Left ventricle myocardium superior (tissue), 1 donor: ENCODE measurements around the gene BCL3. TPM values are rescaled to one million over a fixed set of nuclear protein-coding genes. Genes with fewer than 3 reads are reported as not detected.
A peak's percentile ranks its signal among the peaks of the same experiment; 100 is the strongest.

Experiments used
- ATAC-seq: fragments of 200-7000 bp; cut with Tn5 transposase; one replicate; pipeline ENCODE4 v1.9.1; 2020; ENCODE audit warnings: mild to moderate bottlenecking, moderate library complexity
- DNase-seq: peaks from one replicate; pipeline ENCODE4 v3.0.0-alpha.2; 2020
- intact Hi-C: fragments of 100-400 bp; cut with micrococcal nuclease; formaldehyde crosslinking; loops from one replicate; pipeline ENCODE4 v1.11.0; 2022
- total RNA-seq: library from RNA; stranded (reverse); fragmentation: NEBNext Ultra II Directional; extraction: Animal tissue kit (Norgen Biotek cat#: 25700); gene quantifications from one replicate; pipeline ENCODE4 v1.2.1, GENCODE V29; 2021
- donor health status: DM: no; HTN: yes; CAD: no; lungs with severe emphysema.

Gene BCL3
- total RNA-seq, 1 donor from 2014 or later, result 14.5 TPM

- no peak for ATAC-seq
- intact Hi-C loops, result no loop called here
- no peak for DNase-seq
Measured at GRCh38 chr19:44738136-44738535, 10.4 kb upstream of the BCL3 start.

DNA sequence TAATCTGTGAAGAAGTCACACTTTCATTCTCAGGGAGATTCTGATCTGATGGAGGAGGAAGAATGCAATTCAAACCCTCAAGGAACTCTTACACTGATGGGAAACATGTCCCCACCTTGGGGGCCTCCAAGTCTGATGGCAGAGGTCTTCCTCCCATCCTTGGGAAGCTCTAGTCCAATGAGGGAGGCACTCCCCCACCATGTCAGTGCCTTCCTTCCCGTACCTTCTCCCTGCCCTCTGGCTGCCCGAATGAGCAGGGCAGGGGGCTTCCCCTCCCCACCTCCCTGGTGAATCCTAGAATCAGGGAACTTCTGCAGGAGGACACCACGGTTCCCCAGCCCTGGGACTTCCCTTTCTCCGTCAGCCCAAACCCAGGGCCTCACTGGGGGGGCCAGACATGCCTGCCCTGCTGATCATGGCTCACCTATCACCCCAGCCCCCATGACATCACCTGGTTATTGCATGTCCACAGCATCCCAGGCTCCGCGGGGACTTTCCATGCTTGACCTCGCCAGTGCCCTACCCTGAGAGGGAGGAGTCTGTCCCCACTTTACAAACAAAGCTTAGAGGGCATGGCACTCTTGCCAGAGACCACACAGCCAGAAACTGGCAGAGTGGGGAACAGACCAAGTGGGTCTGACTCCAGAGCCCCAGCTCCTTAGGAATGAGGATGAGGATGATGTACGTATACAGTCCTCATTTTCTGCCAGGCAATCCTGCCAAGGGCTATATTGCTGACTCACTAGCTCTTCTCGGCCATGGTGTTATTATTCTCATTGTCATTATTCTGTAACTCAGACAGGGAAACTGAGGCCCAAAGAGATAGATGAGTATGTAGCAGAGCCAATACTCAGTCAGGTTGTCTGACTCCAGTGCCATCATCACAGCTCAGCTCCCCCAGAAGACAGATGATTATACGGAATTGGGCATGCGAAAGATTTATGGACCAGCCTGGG is 9.6 kb upstream of the BCL3 start:
- ATAC-seq (no peak), DNase-seq (no peak)
- intact Hi-C loops, result no loop called here

- DNase-seq, result no peak
Measured at GRCh38 chr19:44740351-44740824, 8.1 kb upstream of the BCL3 start.

GRCh38 chr19:44741258-44741731 is 7.2 kb upstream of the BCL3 start:
- DNase-seq, result no peak
- no peak for ATAC-seq

More at GRCh38 chr19:44740351-44740824, 8.1 kb upstream of the BCL3 start:
- intact Hi-C loops, result no loop called here
- ATAC-seq, result no peak

GRCh38 chr19:44741841-44742329 is 6.6 kb upstream of the BCL3 start:
- DNase-seq (peak; percentile 99), ATAC-seq (peak; percentile 94)
- intact Hi-C loops, result no loop called here

More at GRCh38 chr19:44741258-44741731, 7.2 kb upstream of the BCL3 start:
- intact Hi-C loops, result no loop called here

- ATAC-seq (no peak), DNase-seq (peak; percentile 42)
- intact Hi-C loops, result no loop called here
Measured at GRCh38 chr19:44742330-44743061, 6.0 kb upstream of the BCL3 start.

DNA sequence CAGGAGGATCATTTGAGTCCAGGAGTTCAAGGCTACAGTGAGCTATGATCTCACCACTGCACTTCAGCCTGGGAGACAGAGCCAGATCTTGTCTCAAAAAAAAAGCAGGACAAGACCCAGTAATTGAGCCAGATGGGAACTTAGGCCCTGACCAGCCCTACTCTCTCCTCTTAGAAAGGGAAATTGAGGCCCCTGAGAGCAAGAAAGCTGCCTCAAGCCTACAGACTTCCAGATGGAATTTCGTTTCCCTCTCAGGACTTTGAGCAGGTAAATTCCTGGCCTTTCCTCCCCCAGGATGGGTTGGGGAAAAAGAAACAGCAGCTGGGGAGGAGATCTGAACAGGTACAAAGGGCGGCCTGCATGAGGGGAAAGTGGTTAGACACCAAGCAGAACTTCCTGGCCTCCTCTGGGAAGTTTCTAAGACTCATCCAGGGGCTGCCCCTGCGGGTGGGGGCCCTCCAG is 3.6 kb upstream of the BCL3 start:
- no peak for ATAC-seq
- no peak for DNase-seq
- intact Hi-C loops, result no loop called here

DNA sequence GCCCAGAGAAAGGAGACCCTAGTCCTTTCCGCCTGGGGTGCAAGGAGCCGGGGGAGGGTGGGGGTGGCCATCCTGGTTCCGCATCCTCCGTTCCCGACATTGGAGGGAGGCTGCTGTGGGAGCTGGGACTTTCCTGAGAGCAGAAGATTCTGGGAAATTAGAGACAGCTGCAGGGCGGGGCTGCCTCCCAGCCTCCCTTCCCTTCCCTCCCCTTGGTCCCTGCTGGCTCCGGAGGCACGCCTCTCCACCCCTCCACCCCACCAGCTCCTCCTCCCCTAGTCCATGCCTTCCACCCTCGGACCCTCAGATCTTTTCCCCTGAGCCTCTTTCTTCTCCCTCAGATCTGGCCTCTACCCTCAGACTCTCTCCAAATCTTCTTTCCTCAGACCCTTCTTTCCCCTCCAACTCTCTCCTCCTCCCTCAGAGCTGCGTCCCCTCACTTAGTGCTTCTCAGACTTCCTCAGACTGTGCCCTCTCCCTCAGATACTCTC is 3.1 kb upstream of the BCL3 start:
- peak; percentile 87 for DNase-seq
- ATAC-seq, result peak; percentile 22
- intact Hi-C loops, result no loop called here

DNA sequence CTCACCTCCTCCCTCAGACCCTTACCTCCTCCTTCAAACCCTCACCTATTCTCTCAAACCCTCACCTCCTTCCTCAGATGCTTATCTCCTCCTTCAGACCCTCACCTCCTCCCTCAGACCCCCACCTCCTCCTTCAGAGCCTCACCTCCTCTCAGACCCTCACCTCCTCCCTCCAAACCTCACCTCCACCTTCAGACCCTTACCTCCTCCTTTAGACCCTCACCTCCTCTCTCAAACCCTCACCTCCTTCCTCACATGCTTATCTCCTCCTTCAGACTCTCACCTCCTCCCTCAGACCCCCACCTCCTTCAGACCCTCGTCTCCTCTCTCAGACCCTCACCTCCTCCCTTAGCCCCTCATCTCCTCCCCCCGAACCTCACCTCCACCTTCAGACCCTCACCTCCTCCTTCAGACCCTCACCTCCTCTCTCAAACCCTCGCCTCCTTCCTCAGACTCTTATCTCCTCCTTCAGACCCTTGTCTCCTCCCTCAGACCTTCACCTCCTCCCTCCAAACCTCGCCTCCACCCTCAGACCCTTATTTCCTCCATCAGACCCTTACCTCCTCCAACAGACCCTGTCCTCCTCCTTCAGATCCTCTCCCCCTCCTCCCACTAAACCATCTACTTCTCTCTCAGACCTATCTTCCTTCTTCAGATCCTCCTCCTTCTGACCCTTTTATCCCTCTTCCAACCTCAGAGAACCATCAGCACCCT is 2.5 kb upstream of the BCL3 start:
- no peak for ATAC-seq
- no peak for DNase-seq
- intact Hi-C loops, result no loop called here

- DNase-seq (no peak), ATAC-seq (no peak)
- intact Hi-C loops, result no loop called here
Measured at GRCh38 chr19:44746616-44746945, 1.9 kb upstream of the BCL3 start.

DNA sequence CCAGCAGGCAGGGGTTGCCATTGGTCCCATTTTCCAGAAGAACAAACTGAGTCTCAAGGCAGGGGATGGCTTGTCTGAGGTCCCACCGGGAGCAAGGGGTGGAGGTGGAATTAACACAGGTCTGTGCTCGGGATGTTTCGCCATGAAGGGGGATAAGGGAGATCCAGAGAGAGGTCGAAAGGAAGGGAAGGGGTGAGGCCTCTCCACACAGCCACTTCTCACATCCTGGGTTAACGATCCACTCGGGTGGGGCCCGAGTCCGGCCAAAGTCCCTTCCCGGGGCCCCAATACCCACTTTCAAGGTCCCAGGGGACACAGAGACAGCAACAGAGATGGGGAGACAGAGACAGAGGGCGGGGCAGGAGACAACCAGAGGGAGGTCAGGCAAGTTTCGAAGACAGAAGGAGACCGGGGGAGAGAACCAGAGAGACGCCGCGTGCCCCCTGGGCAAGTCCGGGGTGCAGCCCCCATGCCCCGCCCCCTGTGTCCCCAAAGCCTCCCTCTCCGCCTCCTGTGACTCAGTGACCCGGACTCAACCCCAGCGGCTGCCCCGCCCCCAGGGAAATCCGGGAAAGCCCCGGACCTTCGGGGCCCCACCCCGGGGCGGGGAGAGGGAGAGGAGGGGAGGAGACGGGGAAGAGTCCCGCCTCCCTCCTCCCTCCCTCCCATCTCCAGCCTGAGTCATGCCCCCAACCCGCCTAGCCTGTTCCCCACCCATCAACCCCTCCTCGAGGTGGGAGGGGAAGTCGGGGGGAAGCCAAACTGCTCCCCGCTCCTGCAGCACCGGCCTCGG is 1.4 kb upstream of the BCL3 start:
- DNase-seq, result peak; percentile 95
- peak; percentile 92 for ATAC-seq
- intact Hi-C loops, result no loop called here

- peak; percentile 38 for ATAC-seq
- DNase-seq, result peak; percentile 80
- intact Hi-C loops, result no loop called here
Measured at GRCh38 chr19:44747739-44748425, 626 bp upstream of the BCL3 start.

GRCh38 chr19:44749292-44749691 is 784 bp downstream of the BCL3 start:
- no peak for ATAC-seq
- no peak for DNase-seq
- intact Hi-C loops, result no loop called here

- intact Hi-C loops, result no loop called here
- DNase-seq (no peak), ATAC-seq (no peak)
Measured at GRCh38 chr19:44749994-44750393, 1.5 kb downstream of the BCL3 start.

- DNase-seq (no peak), ATAC-seq (no peak)
- intact Hi-C loops, result no loop called here
Measured at GRCh38 chr19:44752123-44752815, 3.8 kb downstream of the BCL3 start.

- intact Hi-C loops, result no loop called here
- DNase-seq (peak; percentile 91), ATAC-seq (peak; percentile 52)
Measured at GRCh38 chr19:44752816-44753625, 4.5 kb downstream of the BCL3 start.

- no peak for ATAC-seq
- intact Hi-C loops, result no loop called here
Measured at GRCh38 chr19:44753626-44753931, 5.1 kb downstream of the BCL3 start.

More at GRCh38 chr19:44753626-44753931, 5.1 kb downstream of the BCL3 start:
- DNase-seq, result no peak
